B cell (primary cell): ENCODE measurements around the gene DCAF6. TPM values are rescaled to one million over a fixed set of nuclear protein-coding genes. Genes with fewer than 3 reads are reported as not detected.

Experiments used
- ATAC-seq: fragments of 200-7000 bp; cut with Tn5 transposase; one replicate; pipeline ENCODE4 v1.10.0; 2021; ENCODE audit warnings: low read depth, mild to moderate bottlenecking, moderate number of reproducible peaks, moderate library complexity
- CTCF ChIA-PET: fragments of 350-600 bp; sonication (Branson Sonifier 250); formaldehyde crosslinking; loops from one replicate; lab custom pipeline; 2021; ENCODE audit warnings: antibody characterized with exemption, inconsistent platforms; lab: Charles Lee
- POLR2A ChIA-PET: fragments of 350-600 bp; sonication (Branson Sonifier 250); formaldehyde crosslinking; loops from one replicate; lab custom pipeline; 2021; ENCODE audit warnings: antibody characterized with exemption; lab: Charles Lee
- DNase-seq: peaks from one replicate; pipeline ENCODE4 v3.0.0; 2013
- H2AFZ ChIP-seq: 2 replicates; pipeline ENCODE4 v1.6.1; 2012; ENCODE audit warnings: mild to moderate bottlenecking, low read depth, low read length; ENCODE audit not compliant: insufficient read depth, poor library complexity, severe bottlenecking
- H3K27ac ChIP-seq, 2 donors: 1 replicate in 1 of 2; 2 replicates in 1 of 2; pipeline ENCODE4 v1.5.1; 2012 to 2013; ENCODE audit warnings: low read length in 2 of 2, mild to moderate bottlenecking in 2 of 2, moderate library complexity in 1 of 2
- H3K27me3 ChIP-seq, 4 experiments: fragments of 200-600 bp in 1 of 4; sonication (generic) in 1 of 4; replicated peaks in 1 of 4; 1 replicate in 2 of 4; 2 replicates in 2 of 4; pipeline versions ENCODE4 v1.6.1 to v1.7.0; 2013 to 2016; ENCODE audit warnings: low read length in 3 of 4, mild to moderate bottlenecking in 2 of 4, mixed read lengths in 1 of 4, moderate library complexity in 1 of 4; ENCODE audit not compliant: insufficient read depth in 4 of 4, control insufficient read depth in 3 of 4; ENCODE audit errors: control extremely low read depth in 1 of 4
- H3K36me3 ChIP-seq, 2 experiments: replicated peaks in 1 of 2; 1 replicate in 1 of 2; 2 replicates in 1 of 2; pipeline versions ENCODE4 v1.6.1 to v1.7.1; 2013; ENCODE audit warnings: low read length in 1 of 2; ENCODE audit not compliant: insufficient read depth in 2 of 2, control insufficient read depth in 1 of 2; ENCODE audit errors: control extremely low read depth in 1 of 2, extremely low read depth in 1 of 2
- H3K4me1 ChIP-seq, 2 donors: fragments of 200-600 bp in 1 of 2; sonication (generic) in 1 of 2; 1 replicate in 1 of 2; 2 replicates in 1 of 2; pipeline versions ENCODE4 v1.5.1 to v1.6.1; 2013 to 2017; ENCODE audit warnings: low read length in 2 of 2; ENCODE audit not compliant: control insufficient read depth in 2 of 2, insufficient read depth in 2 of 2
- H3K4me2 ChIP-seq: replicated peaks from 2 replicates; pipeline ENCODE3; 2012; ENCODE audit warnings: mild to moderate bottlenecking, low read depth, low read length; ENCODE audit not compliant: poor library complexity, severe bottlenecking
- H3K4me3 ChIP-seq, 5 experiments: fragments of 200-600 bp in 1 of 5; sonication (generic) in 1 of 5; 1 replicate in 3 of 5; 2 replicates in 2 of 5; pipeline versions ENCODE4 v1.5.1 to v1.7.0; 2011 to 2016; ENCODE audit warnings: low read length in 4 of 5, mild to moderate bottlenecking in 4 of 5, low read depth in 2 of 5, control low read depth in 1 of 5, moderate library complexity in 1 of 5; ENCODE audit not compliant: insufficient read depth in 1 of 5; ENCODE audit errors: control extremely low read depth in 1 of 5, extremely low read depth in 1 of 5
- H3K79me2 ChIP-seq: fragments of 200-600 bp; sonication (generic); one replicate; pipeline ENCODE4 v1.6.0; 2016; ENCODE audit warnings: low read length; ENCODE audit not compliant: control insufficient read depth, insufficient read depth
- H3K9ac ChIP-seq: fragments of 200-600 bp; sonication (generic); 2 replicates; pipeline ENCODE4 v1.6.1; 2017; ENCODE audit warnings: mild to moderate bottlenecking, low read length, moderate library complexity
- H3K9me3 ChIP-seq, 3 donors: one replicate each; pipeline versions ENCODE4 v1.6.1 to v1.7.1; 2013; ENCODE audit warnings: low read length in 2 of 3; ENCODE audit not compliant: control insufficient read depth in 2 of 3, insufficient read depth in 1 of 3; ENCODE audit errors: control extremely low read depth in 1 of 3
- H4K20me1 ChIP-seq: 2 replicates; pipeline ENCODE4 v1.6.0; 2012; ENCODE audit warnings: mild to moderate bottlenecking, low read length; ENCODE audit not compliant: insufficient read depth, control insufficient read depth, poor library complexity, severe bottlenecking
- H3K27ac Mint-ChIP-seq: one replicate; pipeline ENCODE4 v1.8.0; 2021; ENCODE audit warnings: mixed read lengths
- H3K27me3 Mint-ChIP-seq: one replicate; pipeline ENCODE4 v1.8.0; 2021; ENCODE audit warnings: mixed read lengths
- H3K4me1 Mint-ChIP-seq: one replicate; pipeline ENCODE4 v1.8.0; 2021; ENCODE audit warnings: mixed read lengths
- H3K4me3 Mint-ChIP-seq: one replicate; pipeline ENCODE4 v1.8.0; 2021; ENCODE audit warnings: mixed read lengths
- H3K9me3 Mint-ChIP-seq: one replicate; pipeline ENCODE4 v1.8.0; 2022; ENCODE audit warnings: mixed read lengths; ENCODE audit not compliant: insufficient read depth
- CTCF ChIP-seq: fragments of 200-600 bp; IDR thresholded peaks from one replicate; pipeline ENCODE4 v1.8.0; 2022; ENCODE audit warnings: antibody characterized with exemption, mild to moderate bottlenecking
- EZH2 ChIP-seq: IDR thresholded peaks from 2 replicates; pipeline ENCODE4 v1.6.1; 2012; ENCODE audit warnings: borderline replicate concordance, low read depth, mild to moderate bottlenecking, moderate library complexity, low read length; ENCODE audit not compliant: insufficient read depth, poor library complexity, severe bottlenecking
- WGBS: methylation state at CpG from one replicate; pipeline ENCODE4 v1.1.5; 2013; ENCODE audit warnings: missing lambda C conversion rate; ENCODE audit not compliant: insufficient coverage; 5-methylcytosine and 5-hydroxymethylcytosine counted together
- intact Hi-C: fragments of 100-400 bp; cut with micrococcal nuclease; formaldehyde crosslinking; loops from one replicate; pipeline ENCODE4 v1.10.0; 2022
- polyA plus RNA-seq: library from polyadenylated mRNA; depleted of rRNA; stranded (reverse); fragments of >200 nt; gene quantifications from 2 replicates; pipeline ENCODE4 v1.2.3, GENCODE V29; 2012
- total RNA-seq, 2 donors: library from RNA; stranded (reverse); fragments of 120-200 nt in 1 of 2; gene quantifications; 1 replicate in 1 of 2; 2 replicates in 1 of 2; pipeline versions ENCODE4 v1.2.3 to v1.2.4, GENCODE V29; 2013 to 2022

The DCAF6 gene
- total and polyA plus RNA-seq, 2 donors (not counting 1 experiment from before 2014, with no cell fraction given): 17.5 to 40.4 TPM

- Mint-ChIP-seq H3K4me1 (no peaks in the 10 kb centered on the region), H3K27me3 (peaks cover 6% of the 10 kb centered on the region), H3K27ac (no peak overlapping the region), H3K9me3 (no peaks in the 10 kb centered on the region), H3K4me3 (no peak overlapping the region)
- ChIA-PET POLR2A (no interaction called here), CTCF (no interaction called here)
- no peak for TF ChIP-seq EZH2
- TF ChIP-seq CTCF: no peak
- Histone ChIP-seq H3K27me3 (peaks cover 0 to 4% (median under 1%) of the 10 kb centered on the region in 4 experiments), H3K27ac (no peak overlapping the region), H3K9me3 (no peaks in the 10 kb centered on the region), H3K4me3 (no peak overlapping the region), H3K36me3 (no peaks in the 10 kb centered on the region), H3K4me1 (no peaks in the 10 kb centered on the region), H3K79me2 (no peaks in the 10 kb centered on the region), H4K20me1 (no peaks in the 10 kb centered on the region), H3K4me2 (no peak overlapping the region), H2AFZ (no peak overlapping the region), H3K9ac (no peak overlapping the region)
- intact Hi-C loops: no loop called here
- DNase-seq (no peak), ATAC-seq (no peak)
- WGBS: 72% methylated on average over 3 of the region's 7 CpGs
Observed at GRCh38 chr1:168110896-168111545, 174.5 kb downstream of the DCAF6 start.

- Histone ChIP-seq H3K9ac (no peak overlapping the region), H3K4me2 (no peak overlapping the region), H2AFZ (no peak overlapping the region), H3K4me3 (no peak overlapping the region), H3K27ac (no peak overlapping the region), H3K9me3 (no peaks in the 10 kb centered on the region), H3K4me1 (no peaks in the 10 kb centered on the region), H3K36me3 (no peaks in the 10 kb centered on the region), H3K27me3 (peaks cover 0 to 4% (median under 1%) of the 10 kb centered on the region in 4 experiments), H3K79me2 (no peaks in the 10 kb centered on the region), H4K20me1 (no peaks in the 10 kb centered on the region)
- no peaks in the 10 kb centered on the region for H3K9me3 Mint-ChIP-seq
- ATAC-seq (no peak), DNase-seq (no peak)
- ChIA-PET POLR2A (interaction anchor here (0.6 kb wide), 1 partner anchor 853 kb away, joined by 3 read pairs; no protein-coding TSS in a partner anchor), CTCF (no interaction called here)
- no peaks in the 10 kb centered on the region for H3K4me1 Mint-ChIP-seq
- intact Hi-C loops: no loop called here
- H3K4me3 Mint-ChIP-seq: no peak overlapping the region
- no peaks in the 10 kb centered on the region for H3K27me3 Mint-ChIP-seq
- no peak for TF ChIP-seq CTCF
- no peak for TF ChIP-seq EZH2
- no peak overlapping the region for H3K27ac Mint-ChIP-seq
- 97% methylated on average over 6 of the region's 6 CpGs for WGBS
Observed at GRCh38 chr1:168112673-168113305, 176.3 kb downstream of the DCAF6 start.
